Esophagus (tissue), 2 donors: ENCODE measurements around the gene COPA. TPM values are rescaled to one million over a fixed set of nuclear protein-coding genes. Genes with fewer than 3 reads are reported as not detected.

Experiments used
- H3K27ac ChIP-seq, 2 donors: one replicate each; pipeline ENCODE4 v1.5.1; 2013; ENCODE audit warnings: low read depth in 2 of 2, mild to moderate bottlenecking in 2 of 2, inconsistent platforms in 1 of 2, low read length in 1 of 2, moderate library complexity in 1 of 2
- H3K27me3 ChIP-seq, 2 donors: one replicate each; pipeline ENCODE4 v1.6.1; 2013; ENCODE audit warnings: low read length in 2 of 2, control low read depth in 1 of 2, mild to moderate bottlenecking in 1 of 2; ENCODE audit not compliant: insufficient read depth in 2 of 2, control insufficient read depth in 1 of 2
- H3K36me3 ChIP-seq, 2 donors: one replicate each; pipeline ENCODE4 v1.6.1; 2013; ENCODE audit warnings: low read length in 1 of 2; ENCODE audit not compliant: control insufficient read depth in 2 of 2, insufficient read depth in 2 of 2
- H3K4me1 ChIP-seq, 2 donors: one replicate each; pipeline ENCODE4 v1.6.1; 2013; ENCODE audit warnings: low read length in 1 of 2; ENCODE audit not compliant: control insufficient read depth in 2 of 2, insufficient read depth in 2 of 2
- H3K4me3 ChIP-seq, 2 donors: one replicate each; pipeline ENCODE4 v1.5.1; 2013; ENCODE audit warnings: low read length in 2 of 2, mild to moderate bottlenecking in 2 of 2, low read depth in 1 of 2, moderate library complexity in 1 of 2
- H3K9me3 ChIP-seq, 2 donors: one replicate each; pipeline ENCODE4 v1.6.1; 2013; ENCODE audit warnings: mild to moderate bottlenecking in 2 of 2, low read depth in 1 of 2, low read length in 1 of 2, moderate library complexity in 1 of 2; ENCODE audit not compliant: control insufficient read depth in 2 of 2, insufficient read depth in 1 of 2
- WGBS, 2 donors: extraction: QIAGEN DNeasy Blood & Tissue Kit; methylation state at CpG; one replicate each; pipeline ENCODE4 v1.1.7; 2013; 5-methylcytosine and 5-hydroxymethylcytosine counted together
- polyA plus RNA-seq, 2 donors: library from polyadenylated mRNA; stranded (reverse); fragments of 200-250 nt; gene quantifications; one replicate each; pipeline ENCODE4 v1.2.3, GENCODE V29; 2013
- donor health status: healthy with polysubstance abuse.
- donor health status: Bipolar disorder and iron deficiency.

COPA gene
- polyA plus RNA-seq, 2 donors = 45.1 to 51.1 TPM

- Histone ChIP-seq H3K36me3 (peaks cover 9 to 16% of the 10 kb centered on the region in 2 donors), H3K9me3 (no peaks in the 10 kb centered on the region), H3K4me3 (no peak overlapping the region), H3K27ac (no peak overlapping the region), H3K4me1 (peaks cover 2 to 14% of the 10 kb centered on the region in 2 donors), H3K27me3 (no peaks in the 10 kb centered on the region)
- WGBS, 2 donors = 86 to 88% methylated on average over 23 of the region's 23 CpGs
These were observed 57.5 kb downstream of the COPA start for GRCh38 chr1:160285506-160285905.

- peaks cover 11 to 12% of the 10 kb centered on the region in 2 donors for H3K36me3 ChIP-seq
- no peaks in the 10 kb centered on the region for H3K9me3 ChIP-seq
- H3K27me3 ChIP-seq = no peaks in the 10 kb centered on the region
- H3K4me1 ChIP-seq = peaks cover 2 to 14% of the 10 kb centered on the region in 2 donors
- H3K4me3 ChIP-seq = peak within 1 kb of the TSS; percentile 87 to 96
- WGBS, 2 donors = 1% methylated on average over 27 of the region's 27 CpGs
- peak within 1 kb of the TSS; percentile 86 to 87 for H3K27ac ChIP-seq
These were observed 58.2 kb downstream of the COPA start, which contains the start of gene PEX19 for GRCh38 chr1:160284782-160285344. Gene PEX19, minus strand, starts transcription at chr1:160285133. Its CDS starts 9 bp downstream, at chr1:160285124.

- Histone ChIP-seq H3K27ac (peak overlapping the region; percentile 86 to 87), H3K36me3 (peaks cover 12 to 14% of the 10 kb centered on the region in 2 donors), H3K4me3 (peak overlapping the region; percentile 87 to 96), H3K27me3 (no peaks in the 10 kb centered on the region), H3K4me1 (peaks cover 2 to 14% of the 10 kb centered on the region in 2 donors), H3K9me3 (no peaks in the 10 kb centered on the region)
- 1 to 2% methylated on average over 15 of the region's 15 CpGs for WGBS, 2 donors
These were observed 58.7 kb downstream of the COPA start for GRCh38 chr1:160284220-160284781.

GRCh38 chr1:160282807-160283206 lies 60.2 kb downstream of the COPA start:
- WGBS, 2 donors = 90 to 93% methylated on average over 7 of the region's 7 CpGs
- H3K36me3 ChIP-seq = peaks cover 16 to 21% of the 10 kb centered on the region in 2 donors
- H3K9me3 ChIP-seq = no peaks in the 10 kb centered on the region
- H3K27ac ChIP-seq = no peak overlapping the region
- no peaks in the 10 kb centered on the region for H3K27me3 ChIP-seq
- no peak overlapping the region for H3K4me3 ChIP-seq
- H3K4me1 ChIP-seq = peaks cover 2 to 14% of the 10 kb centered on the region in 2 donors

- no peaks in the 10 kb centered on the region for H3K4me1 ChIP-seq
- no peaks in the 10 kb centered on the region for H3K9me3 ChIP-seq
- H3K27me3 ChIP-seq = no peaks in the 10 kb centered on the region
- H3K4me3 ChIP-seq = no peak overlapping the region
- H3K36me3 ChIP-seq = peaks cover 22 to 25% of the 10 kb centered on the region in 2 donors
- WGBS, 2 donors = 86 to 88% methylated on average over 4 of the region's 4 CpGs
- no peak overlapping the region for H3K27ac ChIP-seq
These were observed 65.1 kb downstream of the COPA start for GRCh38 chr1:160277987-160278386.

GRCh38 chr1:160277330-160277729 lies 65.7 kb downstream of the COPA start:
- 92% methylated on average over 2 of the region's 2 CpGs for WGBS, 2 donors
- Histone ChIP-seq H3K4me1 (no peaks in the 10 kb centered on the region), H3K27me3 (no peaks in the 10 kb centered on the region), H3K36me3 (peaks cover 22 to 25% of the 10 kb centered on the region in 2 donors), H3K27ac (no peak overlapping the region), H3K9me3 (no peaks in the 10 kb centered on the region), H3K4me3 (no peak overlapping the region)

- no peaks in the 10 kb centered on the region for H3K27me3 ChIP-seq
- no peak overlapping the region for H3K4me3 ChIP-seq
- WGBS, 2 donors = 92 to 98% methylated on average over 1 of the region's 1 CpG
- H3K36me3 ChIP-seq = no peaks in the 10 kb centered on the region
- no peak overlapping the region for H3K27ac ChIP-seq
- no peaks in the 10 kb centered on the region for H3K9me3 ChIP-seq
- H3K4me1 ChIP-seq = no peaks in the 10 kb centered on the region
These were observed 72.0 kb downstream of the COPA start for GRCh38 chr1:160271025-160271424.

- no peak overlapping the region for H3K4me3 ChIP-seq
- no peaks in the 10 kb centered on the region for H3K9me3 ChIP-seq
- no peaks in the 10 kb centered on the region for H3K27me3 ChIP-seq
- 72 to 75% methylated on average over 10 of the region's 10 CpGs for WGBS, 2 donors
- H3K36me3 ChIP-seq = no peaks in the 10 kb centered on the region
- no peak overlapping the region for H3K27ac ChIP-seq
- H3K4me1 ChIP-seq = no peaks in the 10 kb centered on the region
These were observed 75.6 kb downstream of the COPA start for GRCh38 chr1:160267284-160267991.

- 80% methylated on average over 4 of the region's 4 CpGs for WGBS, 2 donors
- no peak overlapping the region for H3K4me3 ChIP-seq
- no peak overlapping the region for H3K27ac ChIP-seq
- H3K4me1 ChIP-seq = no peaks in the 10 kb centered on the region
- H3K36me3 ChIP-seq = no peaks in the 10 kb centered on the region
- no peaks in the 10 kb centered on the region for H3K9me3 ChIP-seq
- H3K27me3 ChIP-seq = no peaks in the 10 kb centered on the region
These were observed 78.2 kb downstream of the COPA start for GRCh38 chr1:160264795-160265307.
